ENCODE data around the gene DBX1. TPM values are rescaled to one million over a fixed set of nuclear protein-coding genes. Genes with fewer than 3 reads are reported as not detected.

Gene DBX1
- total RNA-seq, 3 donors from 2014 or later (not counting 1 experiment from before 2014, with no cell fraction given) = not detected

GRCh38 chr11:20116825-20117224 is 43.5 kb downstream of the DBX1 start:
- Histone ChIP-seq H3K27ac (ENCODE audit: low read length) (no peak overlapping the region), H3K27me3 (ENCODE audit: control insufficient read depth, insufficient read depth, low read length) (no peaks in the 10 kb centered on the region), H3K4me3 (ENCODE audit: low read length) (no peak overlapping the region), H3K9me3 (ENCODE audit: control insufficient read depth, insufficient read depth, low read length) (no peaks in the 10 kb centered on the region), H3K36me3 (ENCODE audit: control insufficient read depth, insufficient read depth, low read length) (no peaks in the 10 kb centered on the region), H3K4me1 (ENCODE audit: control insufficient read depth, insufficient read depth, low read length) (no peaks in the 10 kb centered on the region)
- Mint-ChIP-seq H3K27ac (no peak overlapping the region), H3K27me3 (ENCODE audit: low read depth in 2 of 2) (peaks cover 17 to 18% of the 10 kb centered on the region in 2 donors), H3K9me3 (no peaks in the 10 kb centered on the region), H3K4me3 (no peak overlapping the region), H3K36me3 (no peaks in the 10 kb centered on the region), H3K4me1 (no peaks in the 10 kb centered on the region)
- intact Hi-C loops (cut with micrococcal nuclease) = no loop called here
- 0% methylated on average over 1 of the region's 1 CpG for WGBS (ENCODE audit: insufficient coverage)
- no peak for TF ChIP-seq CTCF (IDR thresholded peaks at IDR 0.05)
- no peak for DNase-seq
- no peak for ATAC-seq

GRCh38 chr11:20114588-20114987 is 45.7 kb downstream of the DBX1 start:
- H3K9me3 Mint-ChIP-seq = no peaks in the 10 kb centered on the region
- H3K36me3 ChIP-seq (ENCODE audit: control insufficient read depth, insufficient read depth, low read length) = no peaks in the 10 kb centered on the region
- no peaks in the 10 kb centered on the region for H3K27me3 ChIP-seq (ENCODE audit: control insufficient read depth, insufficient read depth, low read length)
- H3K4me3 ChIP-seq (ENCODE audit: low read length) = no peak overlapping the region
- no peak overlapping the region for H3K4me3 Mint-ChIP-seq
- H3K4me1 Mint-ChIP-seq = no peaks in the 10 kb centered on the region
- no peak for TF ChIP-seq CTCF (IDR thresholded peaks at IDR 0.05)
- no peak overlapping the region for H3K27ac Mint-ChIP-seq
- no peak for ATAC-seq
- DNase-seq = no peak
- intact Hi-C loops (cut with micrococcal nuclease) = no loop called here
- no peak overlapping the region for H3K27ac ChIP-seq (ENCODE audit: low read length)
- H3K4me1 ChIP-seq (ENCODE audit: control insufficient read depth, insufficient read depth, low read length) = no peaks in the 10 kb centered on the region
- 95% methylated on average over 10 of the region's 10 CpGs for WGBS (ENCODE audit: insufficient coverage)
- no peaks in the 10 kb centered on the region for H3K36me3 Mint-ChIP-seq
- H3K27me3 Mint-ChIP-seq (ENCODE audit: low read depth in 2 of 2) = peaks cover 0 to 12% of the 10 kb centered on the region in 2 donors
- H3K9me3 ChIP-seq (ENCODE audit: control insufficient read depth, insufficient read depth, low read length) = no peaks in the 10 kb centered on the region

DNA sequence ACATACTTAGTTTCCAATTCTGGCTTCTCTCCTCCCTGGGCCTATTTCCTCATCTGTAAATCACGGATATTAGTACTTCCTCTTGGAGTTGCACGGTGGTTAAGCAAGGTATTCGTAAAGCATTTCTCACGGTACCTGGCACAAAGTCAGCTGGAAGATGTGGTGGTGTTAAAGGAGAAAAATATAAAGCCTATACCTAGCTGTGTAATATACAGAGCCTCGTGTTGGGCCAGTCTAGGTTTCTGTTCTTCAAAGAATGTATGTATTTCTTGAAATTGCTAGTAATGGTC is 47.2 kb downstream of the DBX1 start:
- Mint-ChIP-seq H3K27ac (no peak overlapping the region), H3K4me3 (no peak overlapping the region), H3K36me3 (no peaks in the 10 kb centered on the region), H3K4me1 (no peaks in the 10 kb centered on the region), H3K27me3 (ENCODE audit: low read depth in 2 of 2) (peaks cover 0 to 5% of the 10 kb centered on the region in 2 donors), H3K9me3 (no peaks in the 10 kb centered on the region)
- Histone ChIP-seq H3K9me3 (ENCODE audit: control insufficient read depth, insufficient read depth, low read length) (no peaks in the 10 kb centered on the region), H3K27me3 (ENCODE audit: control insufficient read depth, insufficient read depth, low read length) (no peaks in the 10 kb centered on the region), H3K4me1 (ENCODE audit: control insufficient read depth, insufficient read depth, low read length) (no peaks in the 10 kb centered on the region), H3K27ac (ENCODE audit: low read length) (no peak overlapping the region), H3K36me3 (ENCODE audit: control insufficient read depth, insufficient read depth, low read length) (no peaks in the 10 kb centered on the region), H3K4me3 (ENCODE audit: low read length) (no peak overlapping the region)
- no peak for ATAC-seq
- intact Hi-C loops (cut with micrococcal nuclease) = no loop called here
- TF ChIP-seq CTCF (IDR thresholded peaks at IDR 0.05) = no peak
- WGBS (ENCODE audit: insufficient coverage) = 33% methylated on average over 4 of the region's 5 CpGs
- DNase-seq = no peak

- no peaks in the 10 kb centered on the region for H3K9me3 Mint-ChIP-seq
- H3K27me3 ChIP-seq (ENCODE audit: control insufficient read depth, insufficient read depth, low read length) = no peaks in the 10 kb centered on the region
- no peaks in the 10 kb centered on the region for H3K4me1 Mint-ChIP-seq
Measured at GRCh38 chr11:20112291-20113148, 47.8 kb downstream of the DBX1 start.

More at GRCh38 chr11:20112291-20113148, 47.8 kb downstream of the DBX1 start:
- no peaks in the 10 kb centered on the region for H3K36me3 ChIP-seq (ENCODE audit: control insufficient read depth, insufficient read depth, low read length)
- H3K4me3 Mint-ChIP-seq = no peak overlapping the region
- peaks cover 0 to 10% of the 10 kb centered on the region in 2 donors for H3K27me3 Mint-ChIP-seq (ENCODE audit: low read depth in 2 of 2)
- no peak overlapping the region for H3K4me3 ChIP-seq (ENCODE audit: low read length)
- no peaks in the 10 kb centered on the region for H3K9me3 ChIP-seq (ENCODE audit: control insufficient read depth, insufficient read depth, low read length)
- 52% methylated on average over 15 of the region's 15 CpGs for WGBS (ENCODE audit: insufficient coverage)
- ATAC-seq = no peak
- no peak overlapping the region for H3K27ac Mint-ChIP-seq
- no peak for DNase-seq
- no peak for TF ChIP-seq CTCF (IDR thresholded peaks at IDR 0.05)
- H3K36me3 Mint-ChIP-seq = no peaks in the 10 kb centered on the region
- H3K27ac ChIP-seq (ENCODE audit: low read length) = no peak overlapping the region
- intact Hi-C loops (cut with micrococcal nuclease) = no loop called here
- H3K4me1 ChIP-seq (ENCODE audit: control insufficient read depth, insufficient read depth, low read length) = no peaks in the 10 kb centered on the region
